Liver (tissue), 4 donors: ENCODE data around the gene AP5M1. TPM values are rescaled to one million over a fixed set of nuclear protein-coding genes. Genes with fewer than 3 reads are reported as not detected.

ENCODE experiments used
- polyA plus RNA-seq, 2 donors: library from polyadenylated mRNA; stranded (reverse) in 1 of 2; unstranded in 1 of 2; fragments of 200-250 nt in 1 of 2; fragments of >200 nt in 1 of 2; fragmentation: Nextera tagmentation in 1 of 2; extraction: Ambion mirVana in 1 of 2; gene quantifications; one replicate each; pipeline versions ENCODE4 v1.2.1 to v1.2.3, GENCODE V29; 2013 to 2015
- total RNA-seq, 2 donors: library from RNA; depleted of rRNA; stranded (reverse); fragments of >200 nt; gene quantifications; one replicate each; pipeline ENCODE4 v1.2.3, GENCODE V29; 2014
- donor health status: healthy.
- donor health status: healthy.
- donor health status: healthy.

AP5M1 gene
- total and polyA plus RNA-seq, 4 donors, result 11.8 to 17.5 (median 14.5) TPM

Other genes with a start within 250 kb of the AP5M1 start
- 10 to 100 TPM; 27.4 to 28.9 TPM for gene EXOC5, start 66 bp upstream of the AP5M1 start, total RNA-seq
- 10 to 100 TPM in 1 of 2 donors, 1 to 10 TPM in 1; 7.9 to 14.1 TPM for gene EXOC5, start 66 bp upstream of the AP5M1 start, polyA plus RNA-seq
- gene NAA30, start 121.6 kb downstream of the AP5M1 start, total RNA-seq, result 10 to 100 TPM; 10.2 to 19.1 TPM
- gene NAA30, start 121.6 kb downstream of the AP5M1 start, polyA plus RNA-seq, result 1 to 10 TPM; 5.8 to 6.1 TPM
- gene CCDC198, start 224.9 kb downstream of the AP5M1 start, total RNA-seq, result 10 to 100 TPM; 11.2 to 47.7 TPM
- gene CCDC198, start 224.9 kb downstream of the AP5M1 start, polyA plus RNA-seq, result 10 to 100 TPM; 14.7 to 22.4 TPM